Measurements from ENCODE around the gene TAF8.

- TF ChIP-seq REST (IDR thresholded peaks at IDR 0.05; ENCODE audit: low read depth) = no peak
- TF ChIP-seq TCF12 (IDR thresholded peaks at IDR 0.05; ENCODE audit: low read depth) = no peak
- no peak for TF ChIP-seq YY1 (IDR thresholded peaks at IDR 0.05; ENCODE audit: low read depth)
- no peak for TF ChIP-seq EP300 (IDR thresholded peaks at IDR 0.05; ENCODE audit: borderline replicate concordance)
- TF ChIP-seq FOXM1 (IDR thresholded peaks at IDR 0.05; ENCODE audit: borderline replicate concordance, low read depth) = no peak
- TF ChIP-seq CEBPB (IDR thresholded peaks at IDR 0.05) = no peak
- no peak for TF ChIP-seq ZBTB7A (IDR thresholded peaks at IDR 0.05; ENCODE audit: low read depth)
Measured at GRCh38 chr6:42101186-42101657, 50.9 kb downstream of the TAF8 start.
